ENCODE results near the gene SELENOP.
"Not testable (repeated sequence)": the region's sequence is repeated elsewhere in the genome, so short reads cannot be mapped to it uniquely, and the experiment has no call there.

The SELENOP gene

GRCh38 chr5:42854795-42855194, 43.1 kb upstream of the SELENOP start:
- peaks cover 2% of the 10 kb centered on the region for H3K9me3 Mint-ChIP-seq
- H3K4me3 Mint-ChIP-seq: no peak overlapping the region
- H3K27me3 Mint-ChIP-seq (ENCODE audit: low read depth): peaks cover 3% of the 10 kb centered on the region
- H3K36me3 Mint-ChIP-seq (ENCODE audit: low read depth): no peaks in the 10 kb centered on the region
- peaks cover 13% of the 10 kb centered on the region for H3K4me1 Mint-ChIP-seq
- H3K27ac Mint-ChIP-seq: peak overlapping the region in 1 of 3 experiments; percentile 37
- no peak for TF ChIP-seq CTCF (IDR thresholded peaks at IDR 0.05; ENCODE audit: unreplicated experiment in 3 of 3)

- Mint-ChIP-seq H3K27ac (peak overlapping the region in 2 of 3 experiments; percentile 52 to 69), H3K4me1 (peaks cover 7% of the 10 kb centered on the region), H3K4me3 (no peak overlapping the region), H3K9me3 (no peaks in the 10 kb centered on the region), H3K27me3 (ENCODE audit: low read depth) (peaks cover 3% of the 10 kb centered on the region), H3K36me3 (ENCODE audit: low read depth) (no peaks in the 10 kb centered on the region)
- TF ChIP-seq CTCF (IDR thresholded peaks at IDR 0.05; ENCODE audit: unreplicated experiment in 3 of 3): no peak
These were observed 41.1 kb upstream of the SELENOP start for GRCh38 chr5:42852826-42853225.

GRCh38 chr5:42851481-42851880, 39.8 kb upstream of the SELENOP start:
- TF ChIP-seq CTCF (IDR thresholded peaks at IDR 0.05; ENCODE audit: unreplicated experiment in 3 of 3): no peak
- peaks cover 7% of the 10 kb centered on the region for H3K4me1 Mint-ChIP-seq
- no peaks in the 10 kb centered on the region for H3K36me3 Mint-ChIP-seq (ENCODE audit: low read depth)
- no peak overlapping the region for H3K4me3 Mint-ChIP-seq
- no peak overlapping the region for H3K27ac Mint-ChIP-seq
- H3K9me3 Mint-ChIP-seq: no peaks in the 10 kb centered on the region
- peaks cover 3% of the 10 kb centered on the region for H3K27me3 Mint-ChIP-seq (ENCODE audit: low read depth)

GRCh38 chr5:42848545-42848944, 36.9 kb upstream of the SELENOP start:
- Mint-ChIP-seq H3K36me3 (ENCODE audit: low read depth) (no peaks in the 10 kb centered on the region), H3K27ac (no peak overlapping the region), H3K4me1 (peaks cover 4% of the 10 kb centered on the region), H3K4me3 (no peak overlapping the region), H3K9me3 (peaks cover 7% of the 10 kb centered on the region), H3K27me3 (ENCODE audit: low read depth) (peaks cover 3% of the 10 kb centered on the region)
- TF ChIP-seq CTCF (IDR thresholded peaks at IDR 0.05; ENCODE audit: unreplicated experiment in 3 of 3): no peak

- peaks cover 23% of the 10 kb centered on the region for H3K4me1 Mint-ChIP-seq
- not testable (repeated sequence) for H3K4me3 Mint-ChIP-seq; H3K36me3 Mint-ChIP-seq (ENCODE audit: low read depth); H3K27me3 Mint-ChIP-seq (ENCODE audit: low read depth); H3K27ac Mint-ChIP-seq
- peaks cover 13% of the 10 kb centered on the region for H3K9me3 Mint-ChIP-seq
These were observed 32.7 kb upstream of the SELENOP start for GRCh38 chr5:42844408-42844807.

- peak overlapping the region in 2 of 3 experiments; percentile 49 to 86 for H3K27ac Mint-ChIP-seq
- no peaks in the 10 kb centered on the region for H3K36me3 Mint-ChIP-seq (ENCODE audit: low read depth)
- H3K27me3 Mint-ChIP-seq (ENCODE audit: low read depth): peaks cover 3% of the 10 kb centered on the region
These were observed 32.1 kb upstream of the SELENOP start for GRCh38 chr5:42843675-42844292.

More at GRCh38 chr5:42843675-42844292, 32.1 kb upstream of the SELENOP start:
- Mint-ChIP-seq H3K9me3 (peaks cover 13% of the 10 kb centered on the region), H3K4me3 (no peak overlapping the region), H3K4me1 (peaks cover 23% of the 10 kb centered on the region)
- TF ChIP-seq CTCF (IDR thresholded peaks at IDR 0.05; ENCODE audit: unreplicated experiment in 3 of 3): no peak
